Frontal cortex (tissue), 4 donors: ENCODE data around the gene TENM4. TPM values are rescaled to one million over a fixed set of nuclear protein-coding genes. Genes with fewer than 3 reads are reported as not detected.

Source experiments
- DNase-seq, 2 donors: peaks; one replicate each; pipeline ENCODE4 v3.0.0; 2012; ENCODE audit warnings: low spot score in 2 of 2
- FAIRE-seq: peaks from 2 replicates; lab custom pipeline; 2012; peaks lifted over from hg19 to GRCh38; lab: Jason Lieb, UNC
- total RNA-seq: library from RNA; depleted of rRNA; stranded (reverse); fragments of >200 nt; gene quantifications from one replicate; pipeline ENCODE4 v1.2.3, GENCODE V29; 2014
- donor health status: control.
- donor health status: control.
- donor health status: control.

Gene TENM4
- total RNA-seq, 1 donor from 2014 or later, result 55.0 TPM

DNA sequence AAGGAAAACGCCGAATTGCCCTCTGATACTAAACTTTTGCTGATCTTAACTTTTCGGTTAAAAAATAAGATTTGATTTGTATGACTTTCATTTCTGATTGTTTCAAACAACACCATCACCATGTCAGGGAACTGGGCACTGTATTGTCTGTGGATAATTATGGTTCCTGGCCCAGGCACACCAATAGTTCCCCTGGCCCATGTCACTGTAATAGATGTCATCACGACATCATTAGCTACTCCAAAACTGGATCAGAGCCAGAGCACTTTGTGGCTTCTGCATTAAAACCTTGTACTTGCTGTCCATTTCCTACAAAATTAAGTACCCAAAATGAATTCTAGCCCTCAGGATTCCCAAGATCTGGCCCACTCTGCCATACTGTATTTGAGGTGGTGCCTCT, 746.7 kb downstream of the TENM4 start:
- no peak for FAIRE-seq
- DNase-seq, result no peak

DNA sequence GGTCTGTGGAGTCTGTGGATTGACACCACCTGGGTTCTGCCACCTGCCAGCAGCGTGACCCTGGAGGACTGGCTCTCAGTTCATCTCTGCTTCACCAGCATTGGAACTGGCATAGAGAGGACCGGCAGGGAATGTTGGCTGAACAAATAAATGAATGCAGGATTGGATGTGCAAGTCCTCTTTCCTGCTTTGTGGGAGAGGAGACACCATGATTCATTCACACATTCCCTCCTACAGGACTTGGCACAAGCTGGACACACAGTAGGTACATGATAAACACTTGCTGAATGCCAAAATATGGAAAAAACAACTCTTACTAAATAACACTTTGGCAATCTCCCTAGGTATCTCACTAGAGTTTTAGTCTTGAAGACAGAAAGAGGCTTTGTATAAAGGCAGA, 749.6 kb downstream of the TENM4 start:
- DNase-seq (peak in 1 of 2 donors; percentile 36), FAIRE-seq (no peak)

DNA sequence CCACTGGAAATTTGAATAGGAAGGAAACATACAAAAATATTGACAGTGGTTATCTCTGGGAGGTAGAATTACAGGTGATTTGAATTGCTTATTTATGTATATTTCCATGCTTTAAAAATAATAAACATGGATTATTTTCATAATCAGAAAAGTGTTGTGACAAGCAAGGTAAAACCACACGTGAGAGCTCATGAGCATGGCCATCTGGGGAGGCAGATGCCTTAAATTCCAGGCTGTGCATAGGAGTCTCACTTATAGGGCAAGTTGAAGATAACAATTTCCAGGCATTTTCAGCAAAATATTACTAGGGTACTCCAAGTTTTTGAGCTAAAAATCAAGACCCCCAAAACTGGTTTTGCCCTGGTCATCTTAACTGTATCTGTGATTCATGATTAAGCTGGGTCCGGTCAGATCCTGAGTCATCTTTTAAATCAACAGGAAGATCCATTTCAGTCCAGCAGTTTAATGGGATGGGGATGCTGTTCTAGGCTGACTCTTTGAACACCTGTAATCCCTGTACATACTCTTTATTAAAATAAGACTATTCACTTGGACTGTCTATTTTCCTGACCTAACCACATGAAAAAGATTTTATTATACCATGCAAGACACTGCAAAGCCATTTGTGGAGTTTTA, 750.4 kb downstream of the TENM4 start:
- FAIRE-seq, result no peak
- no peak for DNase-seq

DNA sequence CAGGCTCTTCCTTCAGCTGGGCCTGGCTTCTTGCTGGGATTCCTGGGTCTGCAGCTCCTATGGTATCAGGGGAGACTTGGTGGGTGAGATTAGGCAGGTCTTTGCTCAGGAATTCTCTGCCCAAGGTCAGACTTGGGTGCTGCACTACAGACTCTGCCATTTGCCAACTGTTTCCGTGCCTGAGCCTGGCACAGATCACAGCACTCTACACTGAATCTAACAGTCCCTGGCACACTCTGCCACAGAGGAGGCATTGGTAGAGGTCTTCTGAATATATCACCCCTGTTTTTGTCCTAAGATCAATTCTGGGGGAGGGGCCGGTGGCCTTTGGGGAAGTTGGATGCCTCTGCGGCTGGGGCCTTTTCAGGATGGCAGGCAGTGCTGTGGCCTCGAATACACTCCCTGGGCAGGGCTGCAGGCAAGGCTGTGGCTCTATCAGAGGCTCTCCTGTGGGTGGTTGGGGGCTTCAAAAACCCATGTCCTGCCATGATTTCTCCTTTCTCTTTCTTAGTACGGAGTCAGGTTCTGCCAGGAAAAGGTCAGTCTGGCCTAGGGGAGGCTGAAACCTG, 751.2 kb downstream of the TENM4 start:
- no peak for FAIRE-seq
- no peak for DNase-seq

DNA sequence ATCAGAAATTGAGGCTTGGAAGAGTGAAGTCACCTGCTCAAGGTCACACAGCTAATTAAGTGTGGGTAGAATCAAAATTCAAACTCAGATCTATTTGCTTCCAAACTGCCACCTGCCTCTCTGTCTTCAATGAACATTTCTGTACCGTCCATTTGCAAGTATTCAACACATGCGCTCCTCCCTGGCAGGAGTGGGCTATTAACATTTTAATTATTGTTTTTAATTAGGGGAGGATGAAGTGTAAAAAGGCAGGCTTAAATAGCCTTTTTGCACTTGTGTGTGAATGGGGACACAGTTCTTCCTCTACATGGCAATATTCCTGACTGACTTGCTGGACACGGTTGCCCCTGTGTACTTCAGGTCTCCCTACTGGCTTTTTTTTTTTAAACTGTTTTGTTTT, 751.7 kb downstream of the TENM4 start:
- DNase-seq (no peak), FAIRE-seq (no peak)

DNA sequence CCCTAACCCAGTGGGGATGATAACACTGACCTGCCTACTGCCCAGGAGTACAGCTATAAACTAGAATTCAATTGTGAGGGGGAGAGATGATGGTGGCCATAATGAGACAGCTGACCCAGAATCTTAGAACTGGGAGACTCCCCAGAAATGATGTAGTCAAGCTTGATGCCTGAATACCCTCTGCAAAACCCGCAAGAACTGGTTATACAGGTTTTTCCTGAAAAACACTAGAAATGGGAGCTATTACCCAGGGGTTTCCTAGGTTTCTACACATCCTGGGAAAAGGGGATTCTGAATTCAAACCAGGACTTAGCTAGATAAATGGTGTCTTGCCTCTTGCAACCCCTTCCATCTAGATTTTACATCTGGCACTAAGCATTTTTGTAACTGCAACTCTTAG, 752.4 kb downstream of the TENM4 start:
- FAIRE-seq (no peak), DNase-seq (no peak)

DNA sequence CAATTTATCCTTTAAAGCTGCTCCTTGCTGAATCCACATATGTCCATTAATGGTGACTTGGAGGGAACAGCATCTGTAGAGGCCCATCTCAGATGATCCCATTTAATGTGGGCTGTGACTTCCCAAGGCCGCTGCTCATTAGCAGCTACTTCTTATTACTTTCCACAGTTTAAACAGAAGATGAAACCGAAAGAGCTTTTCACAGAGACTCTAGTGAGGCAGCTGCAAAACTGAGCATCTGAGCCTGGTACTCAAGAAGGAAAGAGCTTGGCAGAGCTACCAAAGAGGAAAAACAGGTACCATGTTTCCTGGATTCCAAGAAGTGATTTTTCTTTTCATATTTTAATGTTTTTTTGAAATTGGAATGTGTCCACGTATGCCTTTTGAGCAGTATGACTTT, 755.7 kb downstream of the TENM4 start:
- no peak for DNase-seq
- no peak for FAIRE-seq

DNA sequence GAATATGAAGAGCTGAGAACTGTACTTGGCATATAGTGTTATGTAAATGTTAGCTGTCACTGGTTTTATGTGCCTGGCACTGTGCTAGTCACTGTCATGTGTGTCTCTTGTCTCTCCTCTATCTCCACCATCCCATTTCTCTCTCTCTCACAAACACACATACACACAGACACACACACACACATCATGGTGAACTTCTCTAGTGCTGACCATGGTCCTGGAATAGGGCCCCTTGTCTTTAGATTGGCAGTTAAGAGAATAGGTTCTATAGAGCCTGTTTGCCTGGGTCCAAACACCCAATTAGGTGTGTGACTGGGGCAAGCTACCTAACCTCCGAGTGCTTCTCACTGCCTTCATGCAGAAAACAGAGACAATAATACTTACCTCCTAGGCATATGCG, 756.5 kb downstream of the TENM4 start:
- DNase-seq, result no peak
- FAIRE-seq, result no peak

DNA sequence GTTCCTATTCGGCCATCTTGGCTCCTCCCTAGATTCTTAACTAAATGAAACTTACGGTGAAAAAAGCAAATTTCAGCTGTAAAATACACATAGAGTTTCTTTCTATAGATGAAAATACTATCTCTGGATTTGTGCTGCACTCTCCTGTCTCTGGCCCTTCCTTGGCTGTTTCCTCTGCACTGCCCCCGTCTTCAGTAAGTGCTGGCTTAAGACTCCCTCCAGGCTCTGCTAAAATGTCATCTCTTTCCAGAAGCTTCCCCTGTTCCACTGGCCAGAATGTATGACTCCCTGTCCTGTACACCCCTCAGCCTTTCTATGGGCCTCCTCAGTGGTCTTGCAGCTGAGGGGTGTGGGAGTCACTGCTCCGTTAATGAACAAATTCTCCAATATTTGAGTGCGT, 757.1 kb downstream of the TENM4 start:
- no peak for FAIRE-seq
- DNase-seq, result no peak

DNA sequence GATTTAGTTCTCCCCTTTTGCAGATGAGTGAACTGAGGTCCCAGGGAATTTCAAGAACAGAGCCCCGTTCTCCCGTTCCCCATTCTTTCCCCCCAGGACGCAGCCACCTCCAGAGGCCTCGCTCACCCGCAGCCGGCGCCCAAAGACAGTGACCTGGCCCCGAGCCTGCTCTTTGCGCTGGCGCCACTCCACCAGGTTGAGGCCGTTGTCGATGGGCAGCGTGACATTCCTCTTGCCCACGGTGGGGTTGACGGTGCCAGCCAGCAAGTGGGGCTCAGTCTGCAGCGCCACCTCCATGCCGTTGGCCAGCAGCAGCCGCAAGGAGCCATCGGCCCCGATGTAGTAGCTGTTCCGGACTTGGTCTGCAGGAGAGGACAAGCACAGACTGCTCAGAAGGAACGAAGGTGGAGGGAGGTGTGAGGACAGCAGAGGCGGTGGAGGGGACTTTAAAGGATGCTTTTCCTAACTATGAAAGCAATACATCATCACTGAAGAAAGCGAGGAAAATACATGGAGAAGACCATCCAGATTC, 764.7 kb downstream of the TENM4 start:
- FAIRE-seq (no peak), DNase-seq (no peak)

DNA sequence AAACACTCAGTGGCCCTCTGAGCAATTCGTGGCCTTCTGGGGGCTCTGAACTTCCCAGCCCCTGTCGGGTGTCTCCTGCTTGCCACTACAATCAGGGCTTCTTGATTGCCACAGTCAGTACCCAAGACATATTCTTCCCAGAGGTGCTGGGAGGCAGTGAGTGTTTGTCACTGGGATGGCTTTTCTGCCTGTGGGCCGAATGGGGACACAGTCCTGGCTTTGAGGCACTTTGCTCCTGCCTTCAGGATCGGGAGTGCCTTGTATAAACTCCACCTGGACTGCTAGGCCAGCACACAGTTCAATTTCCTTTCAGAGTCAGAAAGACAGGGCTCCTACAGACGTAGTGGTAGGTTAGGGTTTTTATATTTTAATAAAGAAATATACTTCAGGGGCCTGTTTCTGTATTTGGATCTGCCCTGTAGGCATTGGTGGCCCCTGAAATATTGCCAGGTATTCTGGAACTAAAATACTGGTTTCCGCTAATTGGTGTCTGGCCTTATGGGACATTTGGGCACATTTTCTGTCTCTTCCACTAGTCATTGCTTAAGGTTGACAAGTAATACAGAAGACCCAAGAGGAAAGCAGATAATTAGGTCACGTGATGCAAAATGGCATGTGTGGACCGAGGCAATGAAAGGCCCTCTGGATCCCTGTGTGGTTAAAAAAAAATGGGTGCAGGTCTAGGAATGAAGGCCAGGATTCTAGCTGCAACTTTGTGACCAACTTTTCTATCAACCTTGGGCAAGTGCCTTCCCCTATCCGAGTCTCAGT, 767.8 kb downstream of the TENM4 start:
- no peak for FAIRE-seq
- no peak for DNase-seq

DNA sequence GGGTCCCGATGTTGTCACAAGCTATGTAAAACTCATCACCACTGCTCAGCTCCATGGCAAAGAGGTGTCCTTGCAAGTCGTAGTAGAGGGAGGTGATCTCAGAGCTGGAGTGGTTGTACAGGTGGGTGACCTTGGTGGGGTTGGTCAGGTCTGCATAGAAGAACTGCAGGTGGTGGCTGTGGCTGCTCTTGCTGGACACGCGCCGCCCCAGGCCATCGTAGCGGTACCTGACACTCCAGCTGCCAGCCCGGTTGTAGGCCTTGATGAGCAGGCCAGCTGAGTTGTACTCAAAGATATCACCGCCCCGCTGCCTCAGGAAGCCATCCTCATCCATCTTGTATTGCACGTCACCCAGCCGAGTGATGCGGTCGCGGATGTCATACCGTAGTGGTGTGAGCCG, 771.6 kb downstream of the TENM4 start:
- FAIRE-seq (no peak), DNase-seq (no peak)

DNA sequence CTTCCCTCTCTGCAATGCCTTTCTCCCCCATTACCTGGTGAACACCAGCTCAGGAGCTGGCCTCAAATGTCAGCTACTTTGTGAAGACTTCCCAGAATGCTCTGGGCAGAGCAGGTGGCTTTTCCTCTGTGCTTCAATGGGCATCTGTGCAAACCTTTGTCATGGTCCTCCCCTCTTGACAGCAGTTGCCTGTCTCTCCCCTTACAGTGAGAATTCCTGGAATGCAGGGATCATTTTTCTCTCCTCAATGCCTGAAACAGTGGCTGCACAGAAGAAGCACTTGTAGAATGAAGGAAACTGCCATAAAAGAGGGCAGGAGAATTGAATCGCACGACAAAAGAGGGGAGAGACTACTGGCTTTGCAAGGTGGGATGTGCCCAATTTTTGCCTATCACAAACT, 773.4 kb downstream of the TENM4 start:
- no peak for DNase-seq
- no peak for FAIRE-seq

DNA sequence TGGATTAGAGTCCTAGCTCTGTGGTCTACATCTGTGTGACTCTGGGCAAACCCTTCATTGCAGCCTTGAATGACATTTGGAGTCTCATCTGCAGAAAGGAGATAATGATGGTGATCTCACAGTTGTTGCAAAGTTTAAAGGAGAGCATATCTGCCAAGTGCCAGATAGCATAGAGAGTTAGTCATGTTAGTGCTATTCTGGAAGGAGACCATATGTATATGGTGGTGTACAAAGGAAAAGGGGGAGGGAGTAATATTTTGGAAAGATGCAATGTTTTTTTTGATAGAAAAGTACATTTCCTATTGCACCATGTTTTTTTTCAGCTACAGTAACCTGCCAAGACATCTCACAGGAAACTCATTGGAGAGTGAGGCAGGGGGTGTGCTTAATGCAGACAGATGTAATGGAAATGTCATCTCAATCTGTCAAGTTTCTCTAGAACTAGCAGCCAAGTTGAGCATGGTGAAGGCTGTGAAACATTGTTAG, 774.1 kb downstream of the TENM4 start:
- FAIRE-seq (no peak), DNase-seq (no peak)

DNA sequence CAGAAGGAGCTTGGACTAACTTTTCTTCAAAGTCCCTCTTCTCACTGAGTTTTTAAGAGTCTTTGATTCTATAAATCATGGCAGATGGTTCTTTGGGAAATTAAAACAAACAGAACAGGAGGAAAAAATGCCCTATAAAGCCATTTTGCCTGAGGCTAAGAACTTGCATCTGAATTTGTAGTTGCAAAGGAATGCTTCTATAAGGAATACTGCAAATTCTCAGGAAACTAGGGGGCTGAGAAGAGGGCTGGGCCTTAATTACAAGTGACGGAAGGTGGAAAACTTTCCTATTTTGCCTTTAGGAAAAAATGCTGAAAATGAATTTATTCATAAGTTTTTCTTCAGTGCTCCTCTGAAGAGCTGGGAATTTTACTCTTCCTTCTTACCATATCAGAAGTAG, 776.2 kb downstream of the TENM4 start:
- DNase-seq (no peak), FAIRE-seq (no peak)

DNA sequence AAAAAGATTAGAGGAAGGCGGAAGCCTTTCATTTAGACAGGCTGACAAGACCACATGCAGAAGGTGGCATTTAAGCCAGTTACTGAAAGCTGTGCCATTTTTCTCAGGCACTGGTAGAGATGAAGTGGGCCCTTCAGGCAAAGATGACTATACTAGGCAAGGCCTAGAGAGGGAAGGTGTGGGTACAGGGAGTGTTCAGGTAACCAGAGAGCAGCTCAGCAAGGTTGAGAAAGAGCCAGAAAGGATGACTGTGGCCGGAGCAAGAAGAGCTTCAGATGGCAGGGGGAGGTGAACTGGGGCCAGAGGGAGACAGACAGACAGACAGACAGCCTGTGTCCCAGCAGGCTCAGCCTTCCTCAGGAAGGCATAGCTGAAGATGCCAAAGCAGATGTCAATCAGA, 778.0 kb downstream of the TENM4 start:
- no peak for DNase-seq
- no peak for FAIRE-seq

DNA sequence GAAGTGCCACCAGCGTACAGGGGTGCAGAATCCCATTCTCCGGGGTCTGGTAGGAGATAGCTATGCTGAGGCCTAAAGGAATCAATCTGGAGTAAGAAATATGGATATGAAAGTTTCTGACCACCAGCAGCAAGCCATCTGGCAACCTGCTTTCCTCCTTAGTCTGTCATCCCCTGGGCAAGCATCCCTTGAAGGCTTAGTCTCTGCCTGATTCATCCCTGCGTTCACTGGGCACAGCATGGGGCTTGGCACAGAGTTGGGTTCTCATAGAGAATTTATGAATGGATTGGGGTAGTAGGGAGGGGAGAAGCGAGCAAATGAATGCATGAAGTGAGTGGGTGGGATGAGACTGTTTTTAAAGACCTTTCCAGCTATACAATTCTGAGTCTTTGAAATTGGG, 780.4 kb downstream of the TENM4 start:
- FAIRE-seq (no peak), DNase-seq (no peak)

DNA sequence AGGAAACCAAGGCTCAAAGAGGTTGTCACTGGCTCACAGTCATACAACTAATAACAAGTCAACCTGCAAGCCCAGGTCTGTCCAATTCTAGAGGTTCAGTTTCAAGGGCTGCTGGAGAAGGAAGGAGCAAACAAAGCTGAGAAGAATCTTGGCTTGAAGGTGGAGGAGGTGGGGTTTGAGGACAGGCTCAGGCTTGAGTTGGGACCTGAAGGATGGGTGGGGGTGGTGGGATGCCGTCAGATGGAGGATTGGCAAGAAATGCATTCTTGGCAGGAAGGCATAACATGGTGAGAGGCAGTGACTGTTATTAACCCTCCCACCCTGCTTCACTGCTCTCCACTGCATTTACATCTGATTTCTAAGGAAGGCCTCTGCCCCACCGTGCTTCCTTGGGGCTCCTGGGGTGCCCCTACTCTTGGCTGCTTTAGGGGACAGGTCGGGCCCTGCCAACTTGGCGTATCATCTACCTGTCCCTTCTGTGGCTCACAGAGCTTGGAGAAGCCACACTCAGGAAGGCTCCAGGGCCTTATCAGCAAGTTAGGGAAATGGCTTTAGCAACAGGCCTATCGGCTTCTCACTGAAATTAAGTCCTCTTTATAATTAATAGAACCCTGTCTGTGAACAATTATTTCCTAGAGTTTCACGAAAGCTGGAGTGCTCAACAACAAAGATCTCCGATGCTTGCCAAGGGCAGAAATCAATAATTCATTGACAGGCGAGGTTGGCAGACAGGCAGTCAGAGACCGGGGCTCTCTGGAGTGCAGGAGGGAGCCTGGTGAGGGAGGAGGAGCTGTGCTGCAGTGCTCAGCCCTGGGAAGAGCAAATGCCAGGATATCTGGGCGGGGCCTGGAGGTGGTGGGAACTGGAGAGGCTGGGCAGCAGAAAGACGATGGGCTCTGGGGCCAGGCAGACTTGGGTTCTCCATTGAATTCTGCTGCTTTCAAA, 781.2 kb downstream of the TENM4 start:
- no peak for FAIRE-seq

DNA sequence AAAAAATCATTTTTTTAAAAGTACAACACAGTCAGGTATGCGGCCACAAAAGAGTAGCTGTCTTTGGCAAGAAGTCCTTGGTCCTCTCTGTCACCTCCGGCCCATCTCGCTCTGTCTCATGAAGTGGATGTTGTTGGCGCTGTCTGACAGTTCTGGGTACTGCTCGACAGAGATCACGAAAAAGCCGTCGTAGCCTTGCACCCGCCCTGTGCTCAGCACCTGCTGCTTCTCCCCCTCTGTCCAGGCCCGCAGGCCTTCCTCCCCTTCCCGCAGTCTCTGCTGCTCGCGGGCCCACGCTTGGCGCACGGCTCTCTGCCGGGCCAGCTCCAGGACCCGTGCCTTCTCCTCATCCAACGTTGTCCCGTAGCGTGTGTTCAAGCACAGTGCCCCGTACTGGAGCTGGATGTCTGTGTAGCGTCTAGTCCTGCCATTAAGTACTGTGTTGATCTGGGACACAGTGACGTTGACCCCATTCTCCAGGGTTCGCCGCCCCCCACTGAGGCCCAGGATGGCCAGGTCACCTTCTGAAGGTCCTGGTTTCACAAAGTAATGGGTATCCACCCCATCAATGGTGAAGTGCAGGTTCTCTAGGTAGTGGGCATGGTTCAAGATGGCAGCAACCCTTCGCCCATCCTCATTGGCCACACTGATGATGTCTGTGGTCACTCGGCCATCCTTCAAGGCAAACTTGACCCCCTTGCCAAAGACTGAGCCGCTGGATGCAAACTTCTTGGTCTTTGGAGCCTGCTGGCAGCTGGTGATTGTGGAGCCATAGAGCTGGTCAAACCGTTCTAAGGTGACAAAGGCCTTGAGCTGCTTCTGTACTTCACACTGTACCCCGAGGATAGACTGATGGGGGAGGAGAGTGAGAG, 782.6 kb downstream of the TENM4 start:
- DNase-seq (no peak), FAIRE-seq (no peak)

More for the DNA sequence above, 781.2 kb downstream of the TENM4 start:
- DNase-seq, result no peak
